HCT116 (cell line): Measurements from ENCODE around the gene KLHL22. TPM values are rescaled to one million over a fixed set of nuclear protein-coding genes. Genes with fewer than 3 reads are reported as not detected.

Experiments used
- ATAC-seq: fragments of 200-7000 bp; cut with Tn5 transposase; 2 replicates; pipeline ENCODE4 v1.9.1; 2020; ENCODE audit warnings: mild to moderate bottlenecking, moderate library complexity
- BruUV-seq: library from RNA; stranded (reverse); fragments of 400-500 nt; replicated peaks from 2 replicates; lab custom pipeline; 2021; lab: Mats Ljungman, UMichigan
- CTCF ChIA-PET: fragments of 300-600 bp; sonication (Branson Sonifier 250); formaldehyde crosslinking; loops from one replicate; lab custom pipeline; 2021; ENCODE audit warnings: antibody characterized with exemption; lab: Charles Lee
- POLR2A ChIA-PET: fragments of 300-600, 350-600 bp; sonication (Branson Sonifier 250); formaldehyde crosslinking; loops from one replicate; lab custom pipeline; 2021; ENCODE audit warnings: antibody characterized with exemption; lab: Charles Lee
- RAD21 ChIA-PET, 2 experiments: fragments of 300-600 bp; sonication (Branson Sonifier 250); formaldehyde crosslinking; loops; one replicate each; lab custom pipeline; 2023; ENCODE audit warnings: low total read pairs in 2 of 2; ENCODE audit not compliant: uncharacterized antibody in 2 of 2, unreplicated experiment in 2 of 2, low non-redundant PET in 1 of 2; lab: Charles Lee
- DNase-seq: peaks from one replicate; pipeline ENCODE4 v3.0.0-alpha.2; 2010; ENCODE audit warnings: low read depth, low spot score
- H2AFZ ChIP-seq: fragments of 200-600 bp; shearing (Covaris generic), sonication (generic); 2 replicates; pipeline ENCODE4 v1.6.1; 2017; ENCODE audit warnings: low read depth, mixed run types, mixed read lengths, antibody characterized with exemption, low read length; ENCODE audit not compliant: poor library complexity, severe bottlenecking
- H3K27ac ChIP-seq: 2 replicates; pipeline ENCODE4 v1.5.1; 2012; ENCODE audit warnings: low read depth, low read length
- H3K27me3 ChIP-seq: fragments of 200-600 bp; sonication (generic); 2 replicates; pipeline ENCODE4 v1.6.1; 2016; ENCODE audit warnings: mixed run types, low read length, mixed read lengths; ENCODE audit not compliant: insufficient read depth
- H3K36me3 ChIP-seq, 2 experiments: fragments of 200-500 bp in 1 of 2; fragments of 200-600 bp in 1 of 2; sonication (Bioruptor generic) in 1 of 2; sonication (generic) in 1 of 2; 2 replicates each; pipeline versions ENCODE4 v1.5.1 to v1.6.1; 2014 to 2016; ENCODE audit warnings: low read length in 2 of 2, inconsistent platforms in 1 of 2, mixed read lengths in 1 of 2, mixed run types in 1 of 2; ENCODE audit not compliant: insufficient read depth in 2 of 2, control insufficient read depth in 1 of 2
- H3K4me1 ChIP-seq, 2 experiments: fragments of 200-600 bp in 1 of 2; sonication (generic) in 1 of 2; 2 replicates each; pipeline versions ENCODE4 v1.5.1 to v1.6.1; 2012 to 2017; ENCODE audit warnings: low read length in 2 of 2, inconsistent platforms in 1 of 2, mild to moderate bottlenecking in 1 of 2, mixed read lengths in 1 of 2, mixed run types in 1 of 2, moderate library complexity in 1 of 2; ENCODE audit not compliant: insufficient read depth in 2 of 2, control insufficient read depth in 1 of 2
- H3K4me2 ChIP-seq: fragments of 200-600 bp; sonication (generic); 2 replicates; pipeline ENCODE4 v1.6.1; 2017; ENCODE audit warnings: mixed run types, low read length, mixed read lengths
- H3K4me3 ChIP-seq, 2 experiments: fragments of 200-600 bp in 1 of 2; sonication (generic) in 1 of 2; replicated peaks in 1 of 2; 2 replicates each; pipeline ENCODE4 v1.5.1; 2011 to 2016; ENCODE audit warnings: low read length in 2 of 2, control low read depth in 1 of 2, low read depth in 1 of 2, mild to moderate bottlenecking in 1 of 2, mixed read lengths in 1 of 2, mixed run types in 1 of 2
- H3K79me2 ChIP-seq: fragments of 200-600 bp; sonication (generic); 2 replicates; pipeline ENCODE4 v1.6.1; 2017; ENCODE audit warnings: mild to moderate bottlenecking, mixed run types, low read length, moderate library complexity, mixed read lengths; ENCODE audit not compliant: insufficient read depth
- H3K9ac ChIP-seq: fragments of 200-600 bp; sonication (generic); 2 replicates; pipeline ENCODE4 v1.6.1; 2016; ENCODE audit warnings: low read length, mixed read lengths
- H3K9me2 ChIP-seq: fragments of 200-600 bp; sonication (generic), shearing (Covaris generic); 2 replicates; pipeline ENCODE4 v1.6.1; 2017; ENCODE audit warnings: mixed run types, mild to moderate bottlenecking, moderate library complexity; ENCODE audit not compliant: insufficient read depth
- H3K9me3 ChIP-seq, 2 experiments: fragments of 200-500 bp in 1 of 2; fragments of 200-600 bp in 1 of 2; sonication (Bioruptor generic) in 1 of 2; sonication (generic) in 1 of 2; 2 replicates each; pipeline ENCODE4 v1.6.1; 2014 to 2017; ENCODE audit warnings: low read length in 2 of 2, mixed read lengths in 2 of 2, inconsistent platforms in 1 of 2, low read depth in 1 of 2, mild to moderate bottlenecking in 1 of 2, mixed run types in 1 of 2, moderate library complexity in 1 of 2; ENCODE audit not compliant: control insufficient read depth in 1 of 2, insufficient read depth in 1 of 2
- H4K20me1 ChIP-seq: fragments of 200-600 bp; sonication (generic), shearing (Covaris generic); 2 replicates; pipeline ENCODE4 v1.6.1; 2017; ENCODE audit warnings: mixed run types, mild to moderate bottlenecking, moderate library complexity; ENCODE audit not compliant: insufficient read depth
- CBX3 ChIP-seq: IDR thresholded peaks from 2 replicates; pipeline ENCODE4 v1.6.1; 2012; ENCODE audit warnings: low read depth
- EGR1 ChIP-seq: IDR thresholded peaks from 2 replicates; pipeline ENCODE4 v1.6.1; 2012; ENCODE audit warnings: low read depth
- EZH2 ChIP-seq: fragments of 200-600 bp; sonication (generic); IDR thresholded peaks from 2 replicates; pipeline ENCODE4 v1.6.1; 2017; ENCODE audit warnings: antibody characterized with exemption, mixed run types
- FOSL1 ChIP-seq: IDR thresholded peaks from 2 replicates; pipeline ENCODE4 v1.6.1; 2012; ENCODE audit warnings: low read depth
- POLR2A ChIP-seq: IDR thresholded peaks from 2 replicates; pipeline ENCODE4 v1.7.0; 2011; ENCODE audit warnings: borderline replicate concordance; ENCODE audit not compliant: insufficient read depth, insufficient read length; ENCODE audit errors: extremely low read depth
- RAD21 ChIP-seq: IDR thresholded peaks from 2 replicates; pipeline ENCODE4 v1.6.1; 2012; ENCODE audit warnings: low read depth, mild to moderate bottlenecking
- SIN3A ChIP-seq: IDR thresholded peaks from 2 replicates; pipeline ENCODE4 v1.6.1; 2012; ENCODE audit warnings: low read depth
- intact Hi-C: fragments of 100-400 bp; cut with micrococcal nuclease; formaldehyde crosslinking; loops from 2 replicates; pipeline ENCODE4 v1.10.0; 2022
- total RNA-seq: library from RNA; stranded (reverse); gene quantifications from one replicate; pipeline ENCODE4 v1.2.1, GENCODE V29; 2021; ENCODE audit not compliant: unreplicated experiment
- TF ChIP-seq, protein P1 (sequence below): IDR thresholded peaks from 2 replicates; pipeline ENCODE4 v1.6.1; 2012

KLHL22 gene
- total RNA-seq, 1 experiment from 2014 or later, result 16.4 TPM

DNA sequence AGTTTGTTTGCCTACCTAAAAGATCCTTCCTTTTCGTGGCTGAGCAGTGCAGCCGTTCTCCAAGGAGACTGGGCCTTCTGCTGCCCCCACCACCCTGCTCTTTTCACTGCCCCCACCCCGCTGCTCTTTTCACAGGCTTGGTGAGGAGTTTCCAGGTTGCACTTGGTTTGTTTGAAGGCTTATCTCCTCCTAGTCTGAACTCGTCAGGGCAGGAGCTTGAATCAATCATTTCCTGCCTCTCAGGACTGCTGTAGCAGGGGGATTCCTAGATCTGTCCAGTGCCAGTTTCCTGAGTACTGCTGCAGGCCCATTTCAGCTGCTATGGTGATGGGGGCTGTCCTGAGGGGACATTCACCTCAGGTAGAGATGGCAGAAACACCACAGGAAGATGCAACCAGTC lies 21.8 kb upstream of the KLHL22 start:
- Histone ChIP-seq H2AFZ (no peak overlapping the region), H3K4me1 (peaks cover 0 to 23% of the 10 kb centered on the region in 2 experiments; a peak in 3 of 4 replicates), H4K20me1 (no peaks in the 10 kb centered on the region; the same call in 1 of the 2 replicates), H3K4me3 (no peak overlapping the region), H3K79me2 (peaks cover 94% of the 10 kb centered on the region), H3K36me3 (peaks cover 13 to 16% of the 10 kb centered on the region in 2 experiments; a peak in 2 of 4 replicates), H3K9me3 (no peaks in the 10 kb centered on the region), H3K27me3 (no peaks in the 10 kb centered on the region), H3K4me2 (no peak overlapping the region), H3K9me2 (no peaks in the 10 kb centered on the region), H3K27ac (no peak overlapping the region), H3K9ac (no peak overlapping the region)
- ATAC-seq, result no peak
- no peak for DNase-seq
- RAD21 ChIA-PET, result no interaction called here
- intact Hi-C loops, result no loop called here
- CTCF ChIA-PET, result no interaction called here
- TF ChIP-seq POLR2A (no peak), FOSL1 (no peak), SIN3A (no peak)
- TF ChIP-seq, protein P1, sequence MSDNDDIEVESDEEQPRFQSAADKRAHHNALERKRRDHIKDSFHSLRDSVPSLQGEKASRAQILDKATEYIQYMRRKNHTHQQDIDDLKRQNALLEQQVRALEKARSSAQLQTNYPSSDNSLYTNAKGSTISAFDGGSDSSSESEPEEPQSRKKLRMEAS, result no peak
- no TSS peak for BruUV-seq
- POLR2A ChIA-PET, result no interaction called here

- H3K79me2 ChIP-seq, result peaks cover 95% of the 10 kb centered on the region
- H3K4me1 ChIP-seq, result peaks cover 3 to 26% of the 10 kb centered on the region in 2 experiments; a peak in 3 of 4 replicates
- no peak overlapping the region for H3K4me3 ChIP-seq
- BruUV-seq, result no TSS peak
- H3K27me3 ChIP-seq, result no peaks in the 10 kb centered on the region
- H3K9me2 ChIP-seq, result no peaks in the 10 kb centered on the region
- H3K4me2 ChIP-seq, result no peak overlapping the region
- H3K9ac ChIP-seq, result no peak overlapping the region
- intact Hi-C loops, result no loop called here
- H2AFZ ChIP-seq, result no peak overlapping the region
- ChIA-PET RAD21 (no interaction called here), POLR2A (no interaction called here), CTCF (no interaction called here)
- H3K27ac ChIP-seq, result no peak overlapping the region
- no peaks in the 10 kb centered on the region for H3K9me3 ChIP-seq
- no peaks in the 10 kb centered on the region; the same call in 1 of the 2 replicates for H4K20me1 ChIP-seq
- H3K36me3 ChIP-seq, result peaks cover 13 to 16% of the 10 kb centered on the region in 2 experiments; a peak in 2 of 4 replicates
- no peak for ATAC-seq
- TF ChIP-seq EGR1, result no peak
- TF ChIP-seq FOSL1, result no peak
- no peak for TF ChIP-seq RAD21
- TF ChIP-seq EZH2, result no peak
- no peak for TF ChIP-seq CBX3
- DNase-seq, result no peak
These were observed 20.8 kb upstream of the KLHL22 start for GRCh38 chr22:20516399-20516798.
